Activated CD8-positive, alpha-beta memory T cell treated with anti-CD3 and anti-CD28 coated beads for 4 hours (primary cell): ENCODE results near the gene TSPAN31.

Experiments
- DNase-seq, 2 donors: peaks; one replicate each; pipeline ENCODE4 v3.0.0-alpha.2; 2020; ENCODE audit warnings: low read depth in 2 of 2

Gene TSPAN31

DNA sequence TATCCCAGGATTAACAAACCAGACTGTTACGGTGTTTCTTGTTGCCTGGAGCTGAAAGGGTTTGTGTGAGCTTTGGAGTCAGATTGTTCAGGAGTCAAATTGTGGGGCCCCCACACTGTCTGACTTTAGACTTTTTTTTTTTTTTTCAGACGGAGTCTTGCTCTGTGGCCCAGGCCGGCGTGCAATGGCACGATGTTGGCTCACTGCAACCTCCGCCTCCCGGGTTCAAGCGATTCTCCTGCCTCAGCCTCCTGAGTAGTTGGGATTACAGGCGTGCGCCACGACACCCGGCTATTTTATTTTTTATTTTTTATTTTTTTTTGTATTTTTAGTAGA is 38.6 kb downstream of the TSPAN31 start:
- DNase-seq, result no peak

GRCh38 chr12:57783861-57784260 is 39.0 kb downstream of the TSPAN31 start:
- no peak for DNase-seq

GRCh38 chr12:57793920-57794319 is 49.1 kb downstream of the TSPAN31 start:
- DNase-seq, result no peak

GRCh38 chr12:57795354-57795753 is 50.5 kb downstream of the TSPAN31 start:
- DNase-seq, result no peak

GRCh38 chr12:57796996-57797395 is 52.2 kb downstream of the TSPAN31 start:
- no peak for DNase-seq

DNA sequence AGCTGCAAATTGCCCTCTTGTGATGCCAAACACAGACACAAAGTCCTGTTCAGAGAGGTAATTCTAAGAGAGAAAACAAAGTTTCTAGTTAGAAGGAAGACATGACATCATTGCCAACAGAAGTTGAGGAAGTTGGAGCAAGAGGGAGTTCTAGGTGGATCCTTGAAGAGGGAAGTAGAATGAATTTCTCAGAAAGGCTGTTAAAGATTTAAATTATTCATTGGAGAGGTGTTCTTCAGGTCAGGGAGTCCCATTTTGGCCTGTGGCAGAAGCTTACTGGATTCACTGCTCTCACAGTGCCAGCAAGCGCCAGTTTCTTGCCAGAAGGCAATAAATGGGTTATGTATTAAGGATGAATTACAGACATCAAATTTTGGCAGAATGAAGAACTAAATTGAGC is 53.1 kb downstream of the TSPAN31 start:
- no peak for DNase-seq
